Mucosa of descending colon (tissue), 3 donors: ENCODE results near the gene F12. TPM values are rescaled to one million over a fixed set of nuclear protein-coding genes. Genes with fewer than 3 reads are reported as not detected.

Experiments
- ATAC-seq: fragments of 200-7000 bp; cut with Tn5 transposase; one replicate; pipeline ENCODE4 v1.9.1; 2020; ENCODE audit warnings: mild to moderate bottlenecking, moderate library complexity
- DNase-seq, 3 donors: peaks; one replicate each; pipeline ENCODE4 v3.0.0-alpha.2; 2020
- H3K36me3 ChIP-seq: fragments of 200-600 bp; one replicate; pipeline ENCODE4 v1.8.0; 2021; ENCODE audit warnings: low read depth, mild to moderate bottlenecking
- H3K4me1 ChIP-seq: fragments of 200-600 bp; one replicate; pipeline ENCODE4 v1.8.0; 2021; ENCODE audit warnings: low read depth, mild to moderate bottlenecking
- H3K4me3 ChIP-seq: fragments of 200-600 bp; one replicate; pipeline ENCODE4 v1.8.0; 2021; ENCODE audit warnings: mild to moderate bottlenecking
- H3K9me3 ChIP-seq: fragments of 200-600 bp; one replicate; pipeline ENCODE4 v1.8.0; 2021; ENCODE audit warnings: mild to moderate bottlenecking
- CTCF ChIP-seq: fragments of 200-600 bp; IDR thresholded peaks from one replicate; pipeline ENCODE4 v1.8.0; 2022; ENCODE audit warnings: antibody characterized with exemption, mild to moderate bottlenecking
- intact Hi-C, 2 donors: fragments of 100-400 bp; cut with DNase I in 1 of 2; cut with micrococcal nuclease in 1 of 2; formaldehyde crosslinking; loops; one replicate each; pipeline versions ENCODE4 v1.11.0 to v1.11.1; 2022; cut with DNase I, micrococcal nuclease
- total RNA-seq, 3 donors: library from RNA; stranded (reverse); fragmentation: NEBNext Ultra II Directional in 2 of 3; extraction: Animal tissue kit (Norgen Biotek cat#: 25700) in 2 of 3; gene quantifications; one replicate each; pipeline versions ENCODE4 v1.2.1 to v1.2.4, GENCODE V29; 2021 to 2023
- donor health status: DM: no; HTN: no; CAD: no; lungs with moderate emphysema.
- donor health status: DM: no; HTN: no; CAD: no.
- donor health status: DM: no; HTN: yes; CAD: no.

Gene F12
- total RNA-seq, 3 donors from 2014 or later = 3.0 to 9.2 (median 7.0) TPM

- no peak overlapping the region for H3K4me3 ChIP-seq
- no peak for DNase-seq
- H3K4me1 ChIP-seq = no peaks in the 10 kb centered on the region
- peak; percentile 23 for ATAC-seq
- no peak for TF ChIP-seq CTCF
- H3K9me3 ChIP-seq = no peaks in the 10 kb centered on the region
- H3K36me3 ChIP-seq = no peaks in the 10 kb centered on the region
- intact Hi-C loops = no loop called here
Measured at GRCh38 chr5:177412603-177413233, 3.4 kb upstream of the F12 start.

GRCh38 chr5:177410575-177410974 is 1.2 kb upstream of the F12 start:
- Histone ChIP-seq H3K4me1 (no peaks in the 10 kb centered on the region), H3K36me3 (no peaks in the 10 kb centered on the region), H3K4me3 (no peak overlapping the region), H3K9me3 (no peaks in the 10 kb centered on the region)
- intact Hi-C loops = no loop called here
- no peak for ATAC-seq
- no peak for TF ChIP-seq CTCF
- no peak for DNase-seq

GRCh38 chr5:177405805-177406204 is 3.6 kb downstream of the F12 start:
- H3K4me1 ChIP-seq = peaks cover 29% of the 10 kb centered on the region
- ATAC-seq (no peak), DNase-seq (peak in 2 of 3 donors; percentile 50 to 74)
- no peaks in the 10 kb centered on the region for H3K36me3 ChIP-seq
- H3K9me3 ChIP-seq = no peaks in the 10 kb centered on the region
- intact Hi-C loops = no loop called here
- no peak for TF ChIP-seq CTCF
- no peak overlapping the region for H3K4me3 ChIP-seq

GRCh38 chr5:177405312-177405711 is 4.1 kb downstream of the F12 start:
- intact Hi-C loops = no loop called here
- no peaks in the 10 kb centered on the region for H3K9me3 ChIP-seq
- peaks cover 29% of the 10 kb centered on the region for H3K4me1 ChIP-seq
- ATAC-seq (no peak), DNase-seq (no peak)
- TF ChIP-seq CTCF = no peak
- H3K4me3 ChIP-seq = no peak overlapping the region
- no peaks in the 10 kb centered on the region for H3K36me3 ChIP-seq

GRCh38 chr5:177404641-177405179 is 4.7 kb downstream of the F12 start:
- no peak for TF ChIP-seq CTCF
- intact Hi-C loops = no loop called here
- H3K4me1 ChIP-seq = peaks cover 32% of the 10 kb centered on the region
- ATAC-seq = no peak
- H3K4me3 ChIP-seq = peak overlapping the region; percentile 16
- no peaks in the 10 kb centered on the region for H3K36me3 ChIP-seq
- peak in 1 of 3 donors; percentile 29 for DNase-seq
- H3K9me3 ChIP-seq = no peaks in the 10 kb centered on the region
